Cardiac muscle cell (in vitro differentiated cells and primary cell): Measurements from ENCODE around the gene ALKBH5. TPM values are rescaled to one million over a fixed set of nuclear protein-coding genes. Genes with fewer than 3 reads are reported as not detected.

Experiments used
- DNase-seq, 2 donors: peaks; one replicate each; pipeline versions ENCODE4 v3.0.0 to v3.0.0-alpha.2; 2010 to 2017; ENCODE audit warnings: low read depth in 1 of 2, low spot score in 1 of 2
- H3K27ac ChIP-seq: fragments of 200-600 bp; sonication (generic); 2 replicates; pipeline ENCODE4 v1.5.1; 2016
- H3K27me3 ChIP-seq: fragments of 200-600 bp; sonication (generic); 2 replicates; pipeline ENCODE4 v1.6.0; 2016; ENCODE audit warnings: control low read depth
- H3K36me3 ChIP-seq: fragments of 200-600 bp; sonication (generic); 2 replicates; pipeline ENCODE4 v1.5.1; 2016; ENCODE audit warnings: control low read depth
- H3K4me1 ChIP-seq: fragments of 200-600 bp; sonication (generic); 2 replicates; pipeline ENCODE4 v1.8.1; 2017; ENCODE audit warnings: low read depth, mild to moderate bottlenecking, mixed run types
- H3K4me3 ChIP-seq: fragments of 200-600 bp; sonication (generic); 2 replicates; pipeline ENCODE4 v1.5.1; 2016; ENCODE audit warnings: mild to moderate bottlenecking
- H3K9me3 ChIP-seq: fragments of 200-600 bp; sonication (generic); 2 replicates; pipeline ENCODE4 v1.5.1; 2017; ENCODE audit warnings: low read depth, mild to moderate bottlenecking, control low read depth
- polyA plus RNA-seq: library from polyadenylated mRNA; unstranded; fragments of >200 nt; fragmentation: Nextera tagmentation; extraction: Ambion mirVana; gene quantifications from 2 replicates; pipeline ENCODE4 v1.2.1, GENCODE V29; 2016
- total RNA-seq: library from RNA; depleted of rRNA; stranded (reverse); fragments of >200 nt; gene quantifications from 2 replicates; pipeline ENCODE4 v1.2.3, GENCODE V29; 2016
- TF ChIP-seq, protein P1 (sequence below): IDR thresholded peaks from 2 replicates; pipeline ENCODE4 v1.5.1; 2012; ENCODE audit warnings: low read depth, mild to moderate bottlenecking, low read length

ALKBH5 gene
- total and polyA plus RNA-seq, 2 experiments from 2014 or later = 257 to 279 TPM

DNA sequence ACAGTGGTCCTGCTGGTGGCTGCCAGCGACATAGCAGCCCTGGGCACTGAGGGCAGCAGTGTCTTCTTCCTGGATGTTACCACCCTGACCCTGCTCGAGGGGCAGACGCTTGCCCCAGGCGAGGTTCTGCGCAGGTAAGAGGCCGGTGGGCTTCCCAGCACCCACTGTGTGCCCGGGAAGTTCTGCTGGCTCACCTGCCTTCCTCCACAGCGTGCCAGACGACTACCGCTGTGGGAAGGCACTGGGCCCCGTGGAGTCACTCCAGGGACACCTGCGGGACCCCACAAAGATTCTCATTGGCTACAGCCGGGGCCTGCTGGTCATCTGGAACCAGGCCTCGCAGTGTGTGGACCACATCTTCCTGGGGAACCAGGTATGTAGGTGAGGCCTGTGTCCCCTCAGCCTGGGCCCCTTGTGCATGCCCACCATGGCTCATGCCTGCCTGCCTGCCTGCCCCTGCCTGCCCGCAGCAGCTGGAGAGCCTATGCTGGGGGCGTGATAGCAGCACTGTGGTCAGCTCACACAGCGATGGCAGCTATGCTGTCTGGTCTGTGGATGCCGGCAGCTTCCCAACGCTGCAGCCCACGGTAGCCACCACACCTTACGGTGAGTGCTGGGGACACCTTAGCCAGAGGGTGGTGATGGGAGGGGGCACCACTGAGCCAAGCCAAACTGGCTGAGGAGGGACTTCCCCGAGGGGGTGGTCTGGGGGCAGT is 50.3 kb downstream of the ALKBH5 start:
- H3K36me3 ChIP-seq = peaks cover 19% of the 10 kb centered on the region
- no peaks in the 10 kb centered on the region for H3K9me3 ChIP-seq
- TF ChIP-seq, protein P1, sequence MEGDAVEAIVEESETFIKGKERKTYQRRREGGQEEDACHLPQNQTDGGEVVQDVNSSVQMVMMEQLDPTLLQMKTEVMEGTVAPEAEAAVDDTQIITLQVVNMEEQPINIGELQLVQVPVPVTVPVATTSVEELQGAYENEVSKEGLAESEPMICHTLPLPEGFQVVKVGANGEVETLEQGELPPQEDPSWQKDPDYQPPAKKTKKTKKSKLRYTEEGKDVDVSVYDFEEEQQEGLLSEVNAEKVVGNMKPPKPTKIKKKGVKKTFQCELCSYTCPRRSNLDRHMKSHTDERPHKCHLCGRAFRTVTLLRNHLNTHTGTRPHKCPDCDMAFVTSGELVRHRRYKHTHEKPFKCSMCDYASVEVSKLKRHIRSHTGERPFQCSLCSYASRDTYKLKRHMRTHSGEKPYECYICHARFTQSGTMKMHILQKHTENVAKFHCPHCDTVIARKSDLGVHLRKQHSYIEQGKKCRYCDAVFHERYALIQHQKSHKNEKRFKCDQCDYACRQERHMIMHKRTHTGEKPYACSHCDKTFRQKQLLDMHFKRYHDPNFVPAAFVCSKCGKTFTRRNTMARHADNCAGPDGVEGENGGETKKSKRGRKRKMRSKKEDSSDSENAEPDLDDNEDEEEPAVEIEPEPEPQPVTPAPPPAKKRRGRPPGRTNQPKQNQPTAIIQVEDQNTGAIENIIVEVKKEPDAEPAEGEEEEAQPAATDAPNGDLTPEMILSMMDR = no peak
- no peak for DNase-seq
- H3K4me1 ChIP-seq = peaks cover 4% of the 10 kb centered on the region
- H3K27ac ChIP-seq = no peak overlapping the region
- no peaks in the 10 kb centered on the region for H3K27me3 ChIP-seq
- no peak overlapping the region for H3K4me3 ChIP-seq

DNA sequence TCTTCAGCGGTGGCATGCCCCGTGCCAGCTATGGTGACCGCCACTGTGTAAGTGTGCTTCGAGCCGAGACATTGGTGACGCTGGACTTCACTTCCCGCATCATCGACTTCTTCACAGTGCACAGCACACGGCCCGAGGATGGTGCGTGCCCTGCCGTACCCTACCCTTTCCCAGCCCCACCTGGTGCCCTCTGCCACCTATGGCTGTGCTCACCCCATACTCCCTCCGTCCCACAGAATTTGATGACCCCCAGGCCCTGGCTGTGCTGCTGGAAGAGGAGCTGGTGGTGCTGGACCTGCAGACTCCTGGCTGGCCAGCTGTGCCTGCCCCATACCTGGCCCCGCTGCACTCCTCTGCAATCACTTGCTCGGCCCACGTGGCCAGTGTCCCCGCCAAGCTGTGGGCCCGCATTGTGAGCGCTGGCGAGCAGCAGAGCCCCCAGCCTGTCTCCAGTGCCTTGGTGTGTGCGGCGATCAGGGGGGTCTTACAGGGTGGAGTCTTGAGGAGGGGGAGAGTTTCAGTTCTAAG is 51.3 kb downstream of the ALKBH5 start:
- Histone ChIP-seq H3K4me1 (peaks cover 11% of the 10 kb centered on the region), H3K36me3 (peaks cover 19% of the 10 kb centered on the region)
- TF ChIP-seq, protein P1 = no peak

DNA sequence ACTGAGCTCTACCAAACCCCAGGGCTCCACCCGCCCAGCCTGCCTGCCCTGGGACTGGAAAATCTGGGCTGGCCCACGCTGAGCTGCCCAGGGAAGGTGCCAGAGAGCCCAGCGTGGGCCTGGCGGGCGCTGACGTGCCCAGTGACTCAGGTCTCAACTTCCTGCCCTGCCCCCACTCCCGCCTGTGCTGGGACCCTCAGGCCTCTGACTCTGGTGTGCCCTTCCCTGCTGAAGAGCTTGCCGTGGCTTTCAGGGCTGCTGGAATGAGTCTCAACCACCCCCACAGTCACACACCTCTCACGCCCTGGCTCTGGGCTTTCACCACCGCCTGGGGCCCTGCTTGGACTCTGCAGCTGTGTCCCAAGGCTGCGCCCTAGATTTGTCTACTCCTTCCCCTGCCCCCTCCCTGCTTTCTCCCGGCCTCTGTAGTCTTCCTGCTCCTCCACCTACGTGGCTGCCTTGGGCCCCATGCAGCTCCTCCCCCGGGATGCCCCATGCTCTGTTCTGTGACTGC is 52.2 kb downstream of the ALKBH5 start:
- Histone ChIP-seq H3K36me3 (peaks cover 19% of the 10 kb centered on the region), H3K4me1 (peaks cover 9% of the 10 kb centered on the region), H3K27ac (no peak overlapping the region), H3K9me3 (no peaks in the 10 kb centered on the region), H3K27me3 (no peaks in the 10 kb centered on the region), H3K4me3 (no peak overlapping the region)
- DNase-seq = peak in 1 of 2 donors; percentile 57
- TF ChIP-seq, protein P1 = no peak

More for the DNA sequence above, 51.3 kb downstream of the ALKBH5 start:
- Histone ChIP-seq H3K27ac (no peak overlapping the region), H3K4me3 (no peak overlapping the region), H3K27me3 (no peaks in the 10 kb centered on the region), H3K9me3 (no peaks in the 10 kb centered on the region)
- no peak for DNase-seq

DNA sequence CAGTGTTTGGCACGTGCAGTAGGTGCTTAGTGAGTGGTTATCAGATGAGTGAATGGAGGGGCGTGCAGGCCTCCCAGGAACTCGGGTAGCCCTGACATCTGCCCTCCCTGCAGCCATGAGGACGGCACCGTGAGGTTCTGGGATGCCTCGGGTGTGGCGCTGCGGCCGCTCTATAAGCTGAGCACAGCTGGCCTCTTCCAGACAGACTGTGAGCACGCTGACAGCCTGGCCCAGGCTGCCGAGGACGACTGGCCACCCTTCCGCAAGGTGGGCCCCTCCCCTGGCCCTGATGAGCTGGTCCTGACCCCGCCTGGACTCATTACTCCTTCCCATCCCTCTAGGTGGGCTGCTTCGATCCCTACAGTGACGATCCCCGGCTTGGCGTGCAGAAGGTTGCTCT is 52.9 kb downstream of the ALKBH5 start:
- TF ChIP-seq, protein P1 = no peak
- no peak for DNase-seq
- peaks cover 19% of the 10 kb centered on the region for H3K36me3 ChIP-seq
- peaks cover 8% of the 10 kb centered on the region for H3K4me1 ChIP-seq
- H3K9me3 ChIP-seq = no peaks in the 10 kb centered on the region
- H3K27me3 ChIP-seq = no peaks in the 10 kb centered on the region
- H3K4me3 ChIP-seq = no peak overlapping the region
- H3K27ac ChIP-seq = no peak overlapping the region

DNA sequence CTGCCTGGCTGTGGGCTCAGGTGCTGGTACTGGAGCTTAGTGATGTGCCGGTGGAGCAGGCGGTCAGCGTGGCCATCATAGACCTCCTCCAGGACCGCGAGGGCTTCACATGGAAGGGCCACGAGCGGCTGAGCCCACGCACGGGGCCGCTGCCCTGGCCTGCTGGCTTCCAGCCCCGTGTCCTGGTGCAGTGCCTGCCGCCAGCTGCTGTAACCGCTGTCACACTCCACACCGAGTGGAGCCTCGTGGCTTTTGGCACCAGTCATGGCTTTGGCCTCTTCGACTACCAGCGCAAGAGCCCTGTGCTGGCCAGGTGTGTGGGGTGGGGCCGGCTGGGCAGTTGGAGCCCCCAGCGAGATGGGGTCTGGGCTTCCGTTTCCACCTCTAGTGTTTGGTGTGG is 53.8 kb downstream of the ALKBH5 start:
- peaks cover 19% of the 10 kb centered on the region for H3K36me3 ChIP-seq
- H3K27me3 ChIP-seq = no peaks in the 10 kb centered on the region
- no peak overlapping the region for H3K4me3 ChIP-seq
- H3K4me1 ChIP-seq = peaks cover 8% of the 10 kb centered on the region
- no peak for DNase-seq
- H3K27ac ChIP-seq = no peak overlapping the region
- H3K9me3 ChIP-seq = no peaks in the 10 kb centered on the region
- TF ChIP-seq, protein P1 = no peak
